Measurements from ENCODE around the gene KLC1.

- TF ChIP-seq POLR2A (IDR thresholded peaks at IDR 0.05; ENCODE audit: low read depth, low read length), result no peak
- TF ChIP-seq POLR2AphosphoS5 (IDR thresholded peaks at IDR 0.05; ENCODE audit: low read depth, low read length), result no peak
- TF ChIP-seq SPI1 (IDR thresholded peaks at IDR 0.05; ENCODE audit: low read depth, low read length), result no peak
- no peak for TF ChIP-seq TAF1 (IDR thresholded peaks at IDR 0.05; ENCODE audit: low read depth, low read length)
Measured at GRCh38 chr14:103667671-103668070, 38.7 kb downstream of the KLC1 start.

Measured in GM12891 (cell line).